ENCODE results near the gene OR2W1.

DNA sequence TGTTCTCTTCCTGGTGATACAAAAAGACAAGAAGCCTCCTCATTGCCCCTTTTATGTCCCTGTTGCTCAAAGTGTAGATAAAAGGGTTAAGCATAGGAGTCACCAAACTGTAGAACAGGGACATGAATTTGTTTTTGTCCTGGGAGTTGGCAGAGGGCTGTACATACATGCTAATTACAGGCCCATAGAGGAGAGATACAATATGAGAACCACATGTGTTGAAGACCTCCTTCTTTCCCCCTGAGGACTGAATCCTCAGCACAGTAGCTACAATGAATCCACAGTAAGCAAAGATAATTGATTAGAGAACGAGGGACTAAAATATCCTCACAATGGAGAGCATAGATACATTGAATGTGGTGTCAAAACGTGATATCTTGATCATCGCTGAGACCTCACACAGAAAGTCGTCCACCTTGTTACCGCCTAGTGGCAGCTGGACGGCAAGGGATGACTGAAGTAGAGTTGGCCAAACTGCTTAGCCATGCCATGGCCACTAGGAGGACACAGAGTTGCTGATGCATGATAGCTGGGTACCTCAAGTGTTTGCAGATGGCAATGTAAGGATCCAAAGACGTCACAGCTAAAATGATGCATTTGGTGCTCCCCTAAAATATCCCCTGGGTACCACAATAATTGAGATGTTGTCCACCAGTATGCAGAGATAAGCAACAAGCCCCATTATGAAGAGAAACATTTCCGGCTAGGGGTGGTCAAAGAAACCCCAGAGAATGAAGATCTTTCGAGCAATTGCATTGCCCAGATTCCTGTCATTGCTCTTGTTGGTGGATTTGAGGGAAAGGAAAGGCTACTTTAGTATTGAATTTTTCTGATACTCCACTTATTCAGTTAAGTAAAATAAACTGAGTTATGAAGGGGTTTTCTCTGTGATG, 27.1 kb upstream of the OR2W1 start:
- no peak for TF ChIP-seq YY1 (IDR thresholded peaks at IDR 0.05; ENCODE audit: insufficient read depth, insufficient read length)
- no peak for TF ChIP-seq ZNF274 (IDR thresholded peaks at IDR 0.05; ENCODE audit: low read depth, low read length)
